Neutrophil (primary cell): Measurements from ENCODE around the gene STX10.
A peak's percentile ranks its signal among the peaks of the same experiment; 100 is the strongest.

Source experiments
- H3K27ac ChIP-seq: fragments of 200-600 bp; sonication (generic); 2 replicates; pipeline ENCODE4 v1.5.1; 2016; ENCODE audit warnings: mild to moderate bottlenecking, moderate library complexity
- H3K27me3 ChIP-seq: fragments of 200-600 bp; sonication (generic); 2 replicates; pipeline ENCODE4 v1.6.0; 2016; ENCODE audit warnings: mild to moderate bottlenecking
- H3K36me3 ChIP-seq: fragments of 200-600 bp; sonication (generic); 2 replicates; pipeline ENCODE4 v1.5.1; 2017
- H3K4me1 ChIP-seq, 2 experiments: fragments of 200-600 bp in 1 of 2; sonication (generic) in 1 of 2; 1 replicate in 1 of 2; 2 replicates in 1 of 2; pipeline versions ENCODE4 v1.5.1 to v1.6.1; 2013 to 2016; ENCODE audit warnings: low read depth in 1 of 2, low read length in 1 of 2, mild to moderate bottlenecking in 1 of 2, moderate library complexity in 1 of 2; ENCODE audit not compliant: control insufficient read depth in 1 of 2, insufficient read depth in 1 of 2
- H3K4me3 ChIP-seq, 2 experiments: fragments of 200-600 bp in 1 of 2; sonication (generic) in 1 of 2; 1 replicate in 1 of 2; 2 replicates in 1 of 2; pipeline ENCODE4 v1.5.1; 2013 to 2016; ENCODE audit warnings: low read depth in 1 of 2, low read length in 1 of 2, mild to moderate bottlenecking in 1 of 2, moderate library complexity in 1 of 2
- H3K9me3 ChIP-seq: fragments of 200-600 bp; sonication (generic); 2 replicates; pipeline ENCODE4 v1.5.1; 2016
- TF ChIP-seq, protein P1 (sequence below): fragments of 200-600 bp; sonication (generic); IDR thresholded peaks from 2 replicates; pipeline ENCODE4 v1.5.1; 2016; ENCODE audit warnings: antibody characterized with exemption

The STX10 gene

GRCh38 chr19:13132471-13133180 lies 17.5 kb downstream of the STX10 start:
- Histone ChIP-seq H3K27me3 (no peaks in the 10 kb centered on the region), H3K4me3 (no peak overlapping the region), H3K4me1 (no peaks in the 10 kb centered on the region), H3K9me3 (no peaks in the 10 kb centered on the region), H3K27ac (peak overlapping the region; percentile 8), H3K36me3 (peaks cover 27% of the 10 kb centered on the region)
- TF ChIP-seq, protein P1, sequence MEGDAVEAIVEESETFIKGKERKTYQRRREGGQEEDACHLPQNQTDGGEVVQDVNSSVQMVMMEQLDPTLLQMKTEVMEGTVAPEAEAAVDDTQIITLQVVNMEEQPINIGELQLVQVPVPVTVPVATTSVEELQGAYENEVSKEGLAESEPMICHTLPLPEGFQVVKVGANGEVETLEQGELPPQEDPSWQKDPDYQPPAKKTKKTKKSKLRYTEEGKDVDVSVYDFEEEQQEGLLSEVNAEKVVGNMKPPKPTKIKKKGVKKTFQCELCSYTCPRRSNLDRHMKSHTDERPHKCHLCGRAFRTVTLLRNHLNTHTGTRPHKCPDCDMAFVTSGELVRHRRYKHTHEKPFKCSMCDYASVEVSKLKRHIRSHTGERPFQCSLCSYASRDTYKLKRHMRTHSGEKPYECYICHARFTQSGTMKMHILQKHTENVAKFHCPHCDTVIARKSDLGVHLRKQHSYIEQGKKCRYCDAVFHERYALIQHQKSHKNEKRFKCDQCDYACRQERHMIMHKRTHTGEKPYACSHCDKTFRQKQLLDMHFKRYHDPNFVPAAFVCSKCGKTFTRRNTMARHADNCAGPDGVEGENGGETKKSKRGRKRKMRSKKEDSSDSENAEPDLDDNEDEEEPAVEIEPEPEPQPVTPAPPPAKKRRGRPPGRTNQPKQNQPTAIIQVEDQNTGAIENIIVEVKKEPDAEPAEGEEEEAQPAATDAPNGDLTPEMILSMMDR: no peak

DNA sequence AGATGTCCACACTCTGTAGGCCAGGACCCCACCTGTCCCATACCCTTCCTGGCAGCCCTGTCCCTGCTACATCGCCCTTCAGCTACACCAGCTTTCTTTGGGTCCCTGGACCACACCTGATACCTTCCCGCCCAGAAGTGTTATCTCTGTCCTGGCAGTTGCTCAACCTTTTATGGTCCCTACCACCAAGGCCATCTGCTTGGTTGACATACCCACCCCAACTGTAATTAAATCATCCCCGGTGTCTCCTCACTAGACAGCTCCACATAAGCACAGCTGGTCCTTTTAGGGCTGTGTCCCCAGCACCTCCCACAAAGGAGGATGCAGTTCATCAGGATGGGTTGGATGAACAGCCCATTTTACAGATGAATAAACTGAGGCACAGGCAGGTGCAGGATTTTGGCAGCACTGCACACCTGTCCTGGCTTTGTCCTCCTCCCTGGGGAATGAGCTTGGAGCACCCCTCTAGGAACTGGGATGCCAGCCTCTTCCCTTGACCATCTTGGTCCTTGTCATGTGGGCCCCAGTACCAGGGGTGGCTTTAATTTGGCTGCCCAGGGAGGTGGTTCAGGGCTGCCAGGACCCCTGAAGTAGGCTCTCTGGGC lies 19.2 kb downstream of the STX10 start:
- TF ChIP-seq, protein P1: no peak
- H3K27me3 ChIP-seq: no peaks in the 10 kb centered on the region
- no peak overlapping the region for H3K27ac ChIP-seq
- H3K36me3 ChIP-seq: peaks cover 15% of the 10 kb centered on the region
- no peak overlapping the region for H3K4me3 ChIP-seq
- no peaks in the 10 kb centered on the region for H3K9me3 ChIP-seq
- no peaks in the 10 kb centered on the region for H3K4me1 ChIP-seq

DNA sequence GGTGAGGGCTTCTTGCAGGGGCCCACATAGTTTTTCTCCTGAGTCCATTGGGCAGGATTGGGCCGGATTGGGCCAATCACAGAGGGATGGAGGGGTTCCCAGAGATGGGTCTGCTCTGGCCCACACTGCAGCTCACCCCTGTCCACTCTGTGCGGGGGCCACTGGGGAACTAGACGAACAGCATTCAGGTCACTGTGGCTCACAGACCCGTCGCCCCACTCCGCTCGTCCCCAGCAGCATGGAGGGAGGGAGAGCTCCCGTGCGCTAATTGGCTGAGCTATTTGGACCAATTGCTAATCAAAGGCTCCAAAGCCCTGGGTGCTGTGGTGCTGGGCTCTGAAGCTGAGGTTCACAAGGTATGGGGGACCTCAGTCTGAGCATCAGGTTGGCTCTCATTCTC lies 20.8 kb downstream of the STX10 start:
- TF ChIP-seq, protein P1: no peak
- no peak overlapping the region for H3K27ac ChIP-seq
- H3K9me3 ChIP-seq: no peaks in the 10 kb centered on the region
- no peaks in the 10 kb centered on the region for H3K4me1 ChIP-seq
- peaks cover 11% of the 10 kb centered on the region for H3K36me3 ChIP-seq
- no peak overlapping the region for H3K4me3 ChIP-seq
- H3K27me3 ChIP-seq: no peaks in the 10 kb centered on the region

DNA sequence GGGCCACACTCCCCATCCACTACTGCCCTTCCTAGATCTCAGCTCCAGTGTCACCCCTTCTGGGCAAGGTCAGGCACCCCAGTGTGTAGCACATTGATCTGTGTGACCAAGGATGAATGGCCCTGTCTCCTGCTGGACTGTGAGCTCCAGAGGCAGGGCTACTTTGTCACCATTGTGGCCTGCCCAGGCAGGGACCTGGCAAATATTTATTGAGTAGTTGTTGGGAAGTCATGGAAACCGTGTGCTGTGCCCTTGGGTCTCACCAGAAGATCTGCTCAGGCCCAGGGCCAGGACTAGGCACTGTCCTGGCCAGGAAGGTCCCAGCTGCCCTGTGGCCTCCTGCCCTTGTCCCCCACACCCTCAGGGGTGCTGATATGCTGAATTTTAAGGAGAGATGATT lies 21.6 kb downstream of the STX10 start:
- Histone ChIP-seq H3K4me1 (no peaks in the 10 kb centered on the region), H3K27me3 (no peaks in the 10 kb centered on the region), H3K9me3 (no peaks in the 10 kb centered on the region), H3K4me3 (no peak overlapping the region), H3K36me3 (peaks cover 11% of the 10 kb centered on the region), H3K27ac (peak overlapping the region; percentile 16)
- TF ChIP-seq, protein P1: no peak

DNA sequence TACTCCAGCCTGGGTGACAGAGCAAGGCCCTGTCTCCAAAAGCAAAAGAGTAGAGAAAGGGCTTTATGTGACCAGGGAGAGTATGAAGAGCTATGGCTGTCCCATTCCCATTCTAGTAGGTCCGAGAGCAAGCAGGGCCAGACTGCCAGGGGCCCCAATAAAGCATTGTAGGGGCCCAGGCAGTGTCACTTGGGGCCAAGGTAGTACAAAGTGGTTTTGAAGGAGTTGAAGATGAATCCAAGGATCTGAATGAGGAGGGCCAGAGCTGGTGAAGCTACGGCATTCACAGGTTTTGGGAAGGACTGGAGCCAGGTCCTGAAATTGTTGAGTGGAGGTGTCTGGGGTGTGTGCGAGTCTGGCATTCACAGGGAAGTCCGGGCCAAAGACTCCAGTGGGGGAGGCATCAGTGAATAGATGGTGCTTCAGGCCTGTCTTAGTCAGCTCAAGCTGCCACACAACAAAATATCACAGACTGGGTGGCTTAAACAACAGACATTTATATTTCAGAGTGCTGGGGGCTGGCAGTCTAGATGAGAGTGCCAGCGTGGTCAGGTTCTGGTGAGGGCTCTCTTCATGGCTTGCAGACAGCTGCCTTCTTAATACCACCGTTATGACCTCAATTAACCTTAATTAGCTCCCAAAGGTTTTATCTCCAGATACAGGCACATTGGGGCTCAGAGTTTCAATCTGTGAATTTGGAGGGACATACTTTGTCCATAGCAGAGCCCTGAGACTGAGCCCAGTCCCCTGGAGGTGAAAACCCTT lies 22.2 kb downstream of the STX10 start:
- no peak overlapping the region for H3K4me3 ChIP-seq
- TF ChIP-seq, protein P1: no peak

More for the DNA sequence above, 22.2 kb downstream of the STX10 start:
- H3K27me3 ChIP-seq: no peaks in the 10 kb centered on the region
- H3K9me3 ChIP-seq: no peaks in the 10 kb centered on the region
- H3K27ac ChIP-seq: peak overlapping the region; percentile 16
- H3K4me1 ChIP-seq: no peaks in the 10 kb centered on the region
- peaks cover 11% of the 10 kb centered on the region for H3K36me3 ChIP-seq
